SK-N-SH (cell line): Measurements from ENCODE around the gene BIRC3.

Experiments used
- CHD2 ChIP-seq: fragments of 150-350 bp; IDR thresholded peaks from 2 replicates; pipeline ENCODE4 v1.6.1; 2018; ENCODE audit warnings: low read length; ENCODE audit not compliant: partially characterized antibody
- TF ChIP-seq, protein P1 (sequence below): fragments of 150-350 bp; IDR thresholded peaks from 2 replicates; pipeline ENCODE4 v1.6.1; 2017; ENCODE audit warnings: antibody characterized with exemption, low read length, low read depth, borderline replicate concordance

DNA sequence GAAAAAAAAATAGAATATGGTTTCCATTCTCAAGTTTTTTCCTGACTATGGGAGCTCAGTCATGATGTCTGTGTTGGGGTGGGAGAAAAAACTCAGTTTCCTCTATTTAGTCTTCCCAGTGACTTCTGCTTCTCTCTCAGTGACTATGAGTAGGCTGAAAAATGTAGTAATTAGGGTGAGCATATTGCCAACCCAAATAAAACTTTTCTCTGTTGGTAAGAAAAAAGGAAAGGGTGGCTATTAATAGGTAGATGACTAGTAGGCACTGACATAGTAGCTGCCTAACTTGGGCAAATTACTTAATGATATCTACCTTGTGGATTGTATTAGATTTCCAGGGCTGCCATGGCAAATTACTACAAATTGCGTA lies 34.2 kb upstream of the BIRC3 start:
- no peak for TF ChIP-seq CHD2
- TF ChIP-seq, protein P1, sequence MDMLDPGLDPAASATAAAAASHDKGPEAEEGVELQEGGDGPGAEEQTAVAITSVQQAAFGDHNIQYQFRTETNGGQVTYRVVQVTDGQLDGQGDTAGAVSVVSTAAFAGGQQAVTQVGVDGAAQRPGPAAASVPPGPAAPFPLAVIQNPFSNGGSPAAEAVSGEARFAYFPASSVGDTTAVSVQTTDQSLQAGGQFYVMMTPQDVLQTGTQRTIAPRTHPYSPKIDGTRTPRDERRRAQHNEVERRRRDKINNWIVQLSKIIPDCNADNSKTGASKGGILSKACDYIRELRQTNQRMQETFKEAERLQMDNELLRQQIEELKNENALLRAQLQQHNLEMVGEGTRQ = no peak
